Mammary epithelial cell (primary cell): ENCODE data around the gene GNA15.

Source experiments
- EZH2 ChIP-seq: IDR thresholded peaks from 2 replicates; pipeline ENCODE4 v1.6.1; 2012; ENCODE audit warnings: low read length, inconsistent platforms, borderline replicate concordance
- TF ChIP-seq, protein P1 (sequence below), 2 donors: IDR thresholded peaks in 1 of 2; conservative IDR thresholded peaks in 1 of 2; 2 replicates each; pipeline ENCODE4 v1.5.1; 2011 to 2012; ENCODE audit warnings: inconsistent platforms in 2 of 2, low read length in 2 of 2, mild to moderate bottlenecking in 2 of 2, control low read depth in 1 of 2, low read depth in 1 of 2; ENCODE audit not compliant: insufficient read depth in 1 of 2; ENCODE audit errors: extremely low read depth in 1 of 2

DNA sequence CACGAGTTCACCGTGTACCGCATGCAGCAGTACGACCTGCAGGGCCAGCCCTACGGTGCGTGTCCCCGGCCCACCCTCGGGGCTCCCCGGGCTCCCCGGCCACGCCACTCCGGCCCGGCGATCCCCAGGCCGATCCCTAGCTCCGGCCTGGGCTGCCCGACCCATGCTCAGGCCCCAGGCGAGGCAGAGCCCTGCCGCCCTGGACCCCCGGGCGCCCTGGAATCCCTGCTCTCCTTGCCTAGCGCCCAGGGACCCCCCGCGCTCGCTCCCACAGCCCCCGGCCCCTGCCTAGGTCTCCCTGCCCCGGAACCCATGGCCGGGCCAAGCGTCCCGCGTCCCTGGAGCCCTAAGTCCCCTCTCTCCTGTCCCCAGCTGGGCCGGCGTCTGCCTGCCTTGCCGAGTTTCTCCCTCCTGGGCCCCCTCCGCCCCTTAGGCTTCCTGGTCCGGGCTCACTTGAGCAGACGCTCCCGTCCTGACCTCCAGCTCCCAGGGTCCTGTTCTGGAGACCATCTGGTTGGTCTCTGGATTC is 50.4 kb downstream of the GNA15 start:
- TF ChIP-seq, protein P1, sequence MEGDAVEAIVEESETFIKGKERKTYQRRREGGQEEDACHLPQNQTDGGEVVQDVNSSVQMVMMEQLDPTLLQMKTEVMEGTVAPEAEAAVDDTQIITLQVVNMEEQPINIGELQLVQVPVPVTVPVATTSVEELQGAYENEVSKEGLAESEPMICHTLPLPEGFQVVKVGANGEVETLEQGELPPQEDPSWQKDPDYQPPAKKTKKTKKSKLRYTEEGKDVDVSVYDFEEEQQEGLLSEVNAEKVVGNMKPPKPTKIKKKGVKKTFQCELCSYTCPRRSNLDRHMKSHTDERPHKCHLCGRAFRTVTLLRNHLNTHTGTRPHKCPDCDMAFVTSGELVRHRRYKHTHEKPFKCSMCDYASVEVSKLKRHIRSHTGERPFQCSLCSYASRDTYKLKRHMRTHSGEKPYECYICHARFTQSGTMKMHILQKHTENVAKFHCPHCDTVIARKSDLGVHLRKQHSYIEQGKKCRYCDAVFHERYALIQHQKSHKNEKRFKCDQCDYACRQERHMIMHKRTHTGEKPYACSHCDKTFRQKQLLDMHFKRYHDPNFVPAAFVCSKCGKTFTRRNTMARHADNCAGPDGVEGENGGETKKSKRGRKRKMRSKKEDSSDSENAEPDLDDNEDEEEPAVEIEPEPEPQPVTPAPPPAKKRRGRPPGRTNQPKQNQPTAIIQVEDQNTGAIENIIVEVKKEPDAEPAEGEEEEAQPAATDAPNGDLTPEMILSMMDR (conservative IDR thresholded peaks at IDR 0.05 in 1 of 2, IDR thresholded peaks at IDR 0.05 in 1 of 2; ENCODE audit: extremely low read depth in 1 of 2, insufficient read depth in 1 of 2, low read depth in 1 of 2, low read length in 2 of 2): no peak
- no peak for TF ChIP-seq EZH2
